ENCODE results near the gene RPS8. TPM values are rescaled to one million over a fixed set of nuclear protein-coding genes. Genes with fewer than 3 reads are reported as not detected.
"Not testable (repeated sequence)": the region's sequence is repeated elsewhere in the genome, so short reads cannot be mapped to it uniquely, and the experiment has no call there.

Gene RPS8
- 7,749 TPM for polyA plus RNA-seq (2012; ENCODE audit: missing spikeins)

- TF ChIP-seq TAF1 (IDR thresholded peaks at IDR 0.05; ENCODE audit: borderline replicate concordance, low read depth, low read length) (peak; percentile 99), POLR2A (IDR thresholded peaks at IDR 0.05; ENCODE audit: low read depth, low read length) (peak; percentile 98), POLR2AphosphoS5 (IDR thresholded peaks at IDR 0.05; ENCODE audit: low read depth, low read length) (peak; percentile 99)
- FAIRE-seq (peak; percentile 80), DNase-seq (ENCODE audit: insufficient read length) (peak; percentile 71)
Observed at GRCh38 chr1:44775078-44775929, at the start of gene RPS8. Gene RPS8, plus strand, starts transcription at chr1:44775540. Its CDS starts 57 bp downstream, at chr1:44775597.

GRCh38 chr1:44730741-44731512 lies 44.4 kb upstream of the RPS8 start, which contains the start of gene RNU5D-1:
Gene RNU5D-1, minus strand, starts transcription at chr1:44731170.
- DNase-seq (ENCODE audit: insufficient read length) (peak; percentile 58), FAIRE-seq (peak; percentile 84)
- TF ChIP-seq POLR2A (IDR thresholded peaks at IDR 0.05; ENCODE audit: low read depth, low read length) (peak; percentile 100), POLR2AphosphoS5 (IDR thresholded peaks at IDR 0.05; ENCODE audit: low read depth, low read length) (peak; percentile 100), TAF1 (IDR thresholded peaks at IDR 0.05; ENCODE audit: borderline replicate concordance, low read depth, low read length) (no peak)

DNA sequence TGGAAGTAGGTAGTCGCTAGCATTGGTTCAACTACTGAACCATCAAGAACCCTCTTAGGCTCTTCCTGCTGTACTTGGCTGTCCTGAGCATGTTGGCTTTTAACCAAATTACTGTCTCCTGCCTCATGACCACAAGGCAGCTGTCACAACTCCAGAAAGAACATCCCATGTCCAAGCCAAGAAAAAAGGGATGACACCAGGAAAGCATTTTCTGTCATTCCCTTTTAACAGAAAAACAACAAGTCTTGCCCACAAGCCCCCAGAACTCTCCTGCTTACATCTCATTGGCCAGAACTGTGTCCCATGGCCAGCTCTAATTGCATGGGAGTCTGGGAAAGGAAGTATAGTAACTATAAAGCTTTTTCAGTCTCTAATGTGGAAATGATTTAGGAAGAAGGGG lies 42.0 kb upstream of the RPS8 start:
- FAIRE-seq (no peak), DNase-seq (ENCODE audit: insufficient read length) (no peak)
- TF ChIP-seq TAF1 (IDR thresholded peaks at IDR 0.05; ENCODE audit: borderline replicate concordance, low read depth, low read length) (no peak), POLR2A (IDR thresholded peaks at IDR 0.05; ENCODE audit: low read depth, low read length) (no peak), POLR2AphosphoS5 (IDR thresholded peaks at IDR 0.05; ENCODE audit: low read depth, low read length) (no peak)

GRCh38 chr1:44733784-44734183 lies 41.6 kb upstream of the RPS8 start:
- TF ChIP-seq POLR2A (IDR thresholded peaks at IDR 0.05; ENCODE audit: low read depth, low read length), result no peak
- no peak for TF ChIP-seq TAF1 (IDR thresholded peaks at IDR 0.05; ENCODE audit: borderline replicate concordance, low read depth, low read length)
- TF ChIP-seq POLR2AphosphoS5 (IDR thresholded peaks at IDR 0.05; ENCODE audit: low read depth, low read length), result no peak
- FAIRE-seq (no peak), DNase-seq (ENCODE audit: insufficient read length) (no peak)

DNA sequence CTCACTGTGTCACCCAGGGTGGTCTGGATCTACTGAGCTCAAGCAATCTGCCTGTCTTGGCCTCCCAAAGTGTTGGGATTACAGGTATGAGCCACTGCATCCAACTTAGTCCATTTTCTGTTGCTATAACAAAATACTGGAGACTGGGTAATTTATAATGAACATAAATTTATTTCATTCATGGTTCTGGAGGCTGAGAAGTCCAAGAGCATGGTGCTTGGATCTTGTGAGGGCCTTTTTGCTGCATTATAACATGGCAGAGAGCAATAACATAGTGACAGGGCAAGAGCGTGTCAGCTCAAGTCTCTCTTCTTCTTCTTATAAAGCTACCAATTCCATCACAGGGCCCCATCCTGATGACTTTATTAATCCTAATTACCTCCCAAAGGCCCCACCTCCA lies 39.3 kb upstream of the RPS8 start:
- TF ChIP-seq TAF1 (IDR thresholded peaks at IDR 0.05; ENCODE audit: borderline replicate concordance, low read depth, low read length) (no peak), POLR2A (IDR thresholded peaks at IDR 0.05; ENCODE audit: low read depth, low read length) (no peak), POLR2AphosphoS5 (IDR thresholded peaks at IDR 0.05; ENCODE audit: low read depth, low read length) (no peak)
- FAIRE-seq, result no peak
- no peak for DNase-seq (ENCODE audit: insufficient read length)

DNA sequence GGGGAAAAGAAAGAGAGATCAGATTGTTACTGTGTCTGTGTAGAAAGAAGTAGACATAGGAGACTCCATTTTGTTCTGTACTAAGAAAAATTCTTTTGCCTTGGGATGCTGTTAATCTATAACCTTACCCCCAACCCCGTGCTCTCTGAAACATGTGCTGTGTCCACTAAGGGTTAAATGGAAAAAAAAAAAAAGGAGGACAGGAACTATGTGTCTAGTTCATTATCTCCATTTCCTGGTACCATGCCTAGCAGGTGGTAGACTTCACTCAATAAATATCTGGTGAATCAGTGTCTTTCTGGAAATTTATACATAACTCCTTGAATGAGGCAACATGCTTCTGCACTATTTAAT lies 36.4 kb upstream of the RPS8 start:
- not testable (repeated sequence) for DNase-seq (ENCODE audit: insufficient read length); FAIRE-seq

DNA sequence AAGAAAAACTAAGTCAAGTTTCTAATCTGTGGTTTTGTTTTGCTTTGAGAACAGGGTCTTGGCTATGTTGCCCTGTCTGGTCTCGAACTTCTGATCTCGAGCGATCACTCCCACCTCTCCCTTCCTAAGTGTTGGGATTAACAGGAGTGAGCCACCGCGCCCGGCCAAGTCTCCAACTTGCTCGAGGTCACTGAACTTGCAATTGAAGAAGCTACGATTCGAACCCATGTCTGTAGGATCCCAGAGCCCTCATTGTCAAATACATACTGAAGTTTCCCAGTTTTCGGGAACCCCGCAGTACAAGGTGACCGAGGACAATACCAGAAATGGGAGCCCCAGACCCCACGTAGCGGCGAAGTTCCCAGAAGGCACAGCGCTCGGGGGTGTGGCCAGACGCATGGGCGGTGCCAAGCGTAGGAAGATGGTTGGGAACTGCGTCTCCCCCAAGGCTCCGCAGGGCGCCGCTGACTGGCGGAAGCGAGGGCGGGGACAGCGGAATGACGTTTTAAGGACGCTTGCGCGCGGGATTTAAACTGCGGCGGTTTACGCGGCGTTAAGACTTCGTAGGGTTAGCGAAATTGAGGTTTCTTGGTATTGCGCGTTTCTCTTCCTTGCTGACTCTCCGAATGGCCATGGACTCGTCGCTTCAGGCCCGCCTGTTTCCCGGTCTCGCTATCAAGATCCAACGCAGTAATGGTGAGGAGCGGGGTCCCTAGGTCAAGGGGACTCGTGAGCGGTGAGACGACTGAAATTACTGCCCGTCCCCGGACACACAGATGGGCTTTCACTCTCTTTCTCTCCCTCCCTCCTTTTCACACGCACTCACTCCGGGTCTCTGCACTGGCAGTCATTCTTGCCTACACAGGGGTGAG lies 35.8 kb upstream of the RPS8 start, which contains the start of gene KIF2C:
KIF2C (plus strand) TSS at position 531 of the 872 bp plus-strand sequence; CDS start at position 627, 96 bp downstream.
- FAIRE-seq (peak; percentile 95), DNase-seq (ENCODE audit: insufficient read length) (peak; percentile 97)
- TF ChIP-seq TAF1 (IDR thresholded peaks at IDR 0.05; ENCODE audit: borderline replicate concordance, low read depth, low read length), result peak; percentile 64; the same call in 1 of the 2 replicates
- peak; percentile 93 for TF ChIP-seq POLR2AphosphoS5 (IDR thresholded peaks at IDR 0.05; ENCODE audit: low read depth, low read length)
- TF ChIP-seq POLR2A (IDR thresholded peaks at IDR 0.05; ENCODE audit: low read depth, low read length), result peak; percentile 94

GRCh38 chr1:44740179-44740617 lies 35.1 kb upstream of the RPS8 start:
- FAIRE-seq (no peak), DNase-seq (ENCODE audit: insufficient read length) (no peak)
- TF ChIP-seq POLR2AphosphoS5 (IDR thresholded peaks at IDR 0.05; ENCODE audit: low read depth, low read length), result no peak
- no peak for TF ChIP-seq TAF1 (IDR thresholded peaks at IDR 0.05; ENCODE audit: borderline replicate concordance, low read depth, low read length)
- TF ChIP-seq POLR2A (IDR thresholded peaks at IDR 0.05; ENCODE audit: low read depth, low read length), result no peak

DNA sequence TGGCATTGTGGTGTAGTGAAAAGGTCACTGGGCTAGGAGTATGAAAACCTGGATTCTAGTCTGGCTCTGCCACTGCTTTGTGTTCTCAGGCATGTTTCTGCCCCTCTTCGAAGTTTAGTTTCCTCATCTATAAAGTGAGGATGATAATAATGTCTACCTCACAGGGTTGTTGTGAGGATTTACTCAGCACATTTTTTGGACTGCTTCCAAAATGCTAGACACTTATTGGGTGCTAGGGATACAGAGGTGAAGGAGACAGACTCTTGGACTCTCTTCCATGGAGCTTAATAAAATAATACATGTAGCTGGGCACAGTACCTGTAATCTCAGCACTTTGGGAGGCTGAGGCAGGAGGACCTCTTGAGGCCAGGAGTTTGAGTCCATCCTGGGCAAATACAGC lies 32.1 kb upstream of the RPS8 start:
- TF ChIP-seq POLR2AphosphoS5 (IDR thresholded peaks at IDR 0.05; ENCODE audit: low read depth, low read length) (no peak), POLR2A (IDR thresholded peaks at IDR 0.05; ENCODE audit: low read depth, low read length) (no peak), TAF1 (IDR thresholded peaks at IDR 0.05; ENCODE audit: borderline replicate concordance, low read depth, low read length) (no peak)
- no peak for FAIRE-seq
- DNase-seq (ENCODE audit: insufficient read length), result no peak

DNA sequence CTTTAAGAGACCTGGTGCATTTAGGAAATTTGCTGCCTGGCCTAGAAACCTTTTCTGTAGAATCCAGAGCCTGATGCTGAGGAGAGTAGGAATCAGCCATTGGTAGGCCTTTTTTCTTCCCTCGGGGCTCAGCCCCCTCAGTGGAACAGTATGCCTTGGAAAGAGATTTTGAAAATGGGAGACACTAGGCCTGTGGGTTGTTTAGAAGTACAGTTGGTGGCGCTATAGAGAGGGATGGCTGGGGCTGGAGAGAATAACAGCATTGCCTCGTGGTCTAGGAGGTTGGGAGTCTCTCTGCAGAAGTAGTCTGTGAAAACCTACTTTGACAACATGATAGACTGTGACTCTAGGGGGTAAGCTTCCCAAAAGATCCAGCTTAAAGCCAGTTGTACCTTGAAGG lies 27.5 kb upstream of the RPS8 start:
- no peak for FAIRE-seq
- no peak for DNase-seq (ENCODE audit: insufficient read length)
- TF ChIP-seq POLR2A (IDR thresholded peaks at IDR 0.05; ENCODE audit: low read depth, low read length) (no peak), TAF1 (IDR thresholded peaks at IDR 0.05; ENCODE audit: borderline replicate concordance, low read depth, low read length) (no peak), POLR2AphosphoS5 (IDR thresholded peaks at IDR 0.05; ENCODE audit: low read depth, low read length) (no peak)

DNA sequence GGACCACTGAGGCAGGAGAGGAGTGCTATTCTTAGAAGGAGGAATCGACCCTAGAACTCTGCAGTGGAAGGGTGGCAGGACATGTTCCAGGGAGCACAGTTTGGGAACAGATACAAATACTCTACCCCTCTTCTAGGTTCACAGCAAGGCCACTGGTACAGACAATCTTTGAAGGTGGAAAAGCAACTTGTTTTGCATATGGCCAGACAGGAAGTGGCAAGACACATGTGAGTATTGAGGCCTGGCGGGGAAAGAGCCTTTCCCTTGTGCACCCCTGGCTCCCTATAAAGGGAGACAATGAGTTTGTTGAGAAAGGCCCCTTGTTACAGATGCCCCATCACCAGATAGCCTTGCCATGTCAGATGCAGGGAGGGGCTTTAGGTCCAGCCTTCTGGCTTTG lies 17.9 kb upstream of the RPS8 start:
- TF ChIP-seq POLR2AphosphoS5 (IDR thresholded peaks at IDR 0.05; ENCODE audit: low read depth, low read length), result no peak
- no peak for TF ChIP-seq POLR2A (IDR thresholded peaks at IDR 0.05; ENCODE audit: low read depth, low read length)
- no peak for TF ChIP-seq TAF1 (IDR thresholded peaks at IDR 0.05; ENCODE audit: borderline replicate concordance, low read depth, low read length)
- FAIRE-seq (peak; percentile 77), DNase-seq (ENCODE audit: insufficient read length) (no peak)
